ENCODE data around the gene CAVIN1.
"Not testable (repeated sequence)": the region's sequence is repeated elsewhere in the genome, so short reads cannot be mapped to it uniquely, and the experiment has no call there.

Gene CAVIN1

GRCh38 chr17:42362245-42362961 is 60.7 kb downstream of the CAVIN1 start:
- DNase-seq, result no peak
- in situ Hi-C loops (cut with HindIII; ENCODE audit: low pct_ligation_motif_present, low pct_unique_long_range_greater_than_20kb, low sequenced_read_pairs), result no loop called here

GRCh38 chr17:42361781-42362186 is 61.3 kb downstream of the CAVIN1 start:
- in situ Hi-C loops (cut with HindIII; ENCODE audit: low pct_ligation_motif_present, low pct_unique_long_range_greater_than_20kb, low sequenced_read_pairs), result no loop called here
- DNase-seq, result no peak

- in situ Hi-C loops (cut with HindIII; ENCODE audit: low pct_ligation_motif_present, low pct_unique_long_range_greater_than_20kb, low sequenced_read_pairs), result not testable (repeated sequence)
- DNase-seq, result peak; percentile 31
Observed at GRCh38 chr17:42360388-42360787, 62.7 kb downstream of the CAVIN1 start.

GRCh38 chr17:42359133-42359532 is 63.9 kb downstream of the CAVIN1 start:
- in situ Hi-C loops (cut with HindIII; ENCODE audit: low pct_ligation_motif_present, low pct_unique_long_range_greater_than_20kb, low sequenced_read_pairs), result no loop called here
- no peak for DNase-seq

- DNase-seq, result no peak
- in situ Hi-C loops (cut with HindIII; ENCODE audit: low pct_ligation_motif_present, low pct_unique_long_range_greater_than_20kb, low sequenced_read_pairs), result no loop called here
Observed at GRCh38 chr17:42358434-42358833, 64.6 kb downstream of the CAVIN1 start.

- in situ Hi-C loops (cut with HindIII; ENCODE audit: low pct_ligation_motif_present, low pct_unique_long_range_greater_than_20kb, low sequenced_read_pairs), result no loop called here
- no peak for DNase-seq
Observed at GRCh38 chr17:42354956-42355843, 67.9 kb downstream of the CAVIN1 start.
